ENCODE data around the gene WNK3.

Gene WNK3

DNA sequence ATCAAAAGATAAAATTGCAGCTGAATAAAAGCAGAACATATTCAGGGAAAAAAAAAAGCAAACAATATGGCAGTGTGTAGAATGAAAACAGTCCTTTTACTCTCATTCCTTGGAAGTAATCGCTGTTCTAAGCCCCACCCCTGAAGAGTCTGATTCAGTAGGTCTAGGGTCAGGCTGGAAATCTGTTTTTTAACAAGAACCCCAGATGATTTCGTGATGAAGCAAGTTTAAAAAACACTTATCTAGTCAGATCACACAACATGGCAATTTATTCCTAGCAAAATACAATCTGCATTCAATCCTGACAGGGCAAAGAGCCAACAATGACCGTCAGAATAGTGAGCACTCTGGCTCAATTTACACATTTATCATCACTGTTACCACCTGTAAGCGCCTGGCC, 190.9 kb downstream of the WNK3 start:
- no peak for DNase-seq (ENCODE audit: low spot score)

DNA sequence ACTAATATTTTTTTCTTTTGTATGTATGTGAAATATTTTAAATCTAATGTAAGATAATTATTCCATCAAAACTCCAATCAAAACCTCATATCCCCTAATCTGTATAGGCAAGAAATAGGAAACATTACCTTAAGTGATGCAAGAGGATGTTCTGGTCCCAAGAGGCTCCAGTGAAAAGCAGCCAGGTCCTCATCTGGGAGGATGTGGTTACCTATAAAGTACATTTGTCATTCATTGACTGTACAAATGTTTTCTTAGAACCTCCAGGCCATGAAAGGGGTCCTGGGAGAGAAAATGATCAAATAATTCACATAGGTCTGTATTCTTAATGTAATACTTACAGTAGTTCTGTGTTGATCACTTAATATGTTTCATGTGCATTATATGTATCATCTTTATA, 200.3 kb downstream of the WNK3 start:
- DNase-seq (ENCODE audit: low spot score), result no peak
